ENCODE measurements around the gene TNKS1BP1. TPM values are rescaled to one million over a fixed set of nuclear protein-coding genes. Genes with fewer than 3 reads are reported as not detected.

TNKS1BP1 gene
- total RNA-seq, 2 experiments from 2014 or later = 4.4 to 5.8 TPM

DNA sequence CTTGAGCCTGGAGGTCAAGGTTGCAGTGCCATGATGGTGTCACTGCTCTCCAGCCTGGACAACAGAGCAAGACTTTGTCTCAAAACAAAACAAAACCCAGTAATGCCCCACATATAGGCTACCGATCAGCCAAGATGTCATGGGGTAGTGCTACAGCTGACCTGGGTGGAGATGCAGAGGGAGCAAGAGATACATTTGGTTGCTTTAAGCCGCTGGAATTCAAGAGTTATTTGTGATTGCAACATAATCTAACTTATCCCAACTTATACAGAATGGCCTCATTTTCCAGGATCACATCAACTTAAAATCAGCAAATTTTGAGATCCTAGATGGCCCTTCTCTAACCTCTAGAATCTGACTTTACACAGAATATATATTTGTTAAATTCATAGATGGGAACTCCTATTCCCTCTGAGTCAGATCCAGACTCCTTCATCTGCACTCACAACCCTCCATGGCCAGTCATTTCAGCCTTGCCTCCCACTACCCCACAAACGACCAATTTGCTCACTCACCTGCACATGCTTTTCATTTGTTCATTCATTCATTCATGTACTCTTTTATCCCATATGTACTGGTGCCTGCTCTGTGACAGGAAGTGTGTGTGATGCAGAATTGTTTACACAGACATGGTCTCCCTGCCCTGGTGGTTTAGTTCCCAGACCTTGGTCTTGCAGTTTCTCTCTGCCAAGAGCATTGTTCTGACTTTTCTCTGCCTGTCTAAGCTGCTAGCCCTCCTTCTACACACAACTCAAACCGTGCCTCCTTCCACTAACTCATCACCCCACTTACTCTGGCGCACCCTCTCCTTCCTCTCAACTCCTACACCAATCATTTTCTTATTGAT lies 63.6 kb downstream of the TNKS1BP1 start:
- Mint-ChIP-seq H3K36me3 (no peaks in the 10 kb centered on the region), H3K9me3 (ENCODE audit: low read depth) (no peaks in the 10 kb centered on the region), H3K27ac (no peak overlapping the region), H3K27me3 (peaks cover 10% of the 10 kb centered on the region), H3K4me3 (no peak overlapping the region), H3K4me1 (no peaks in the 10 kb centered on the region)
- ATAC-seq (no peak), DNase-seq (no peak)
- CTCF ChIA-PET = interaction anchor here (3.0 kb wide), 1 partner anchor 11 kb away, joined by 9 read pairs; no protein-coding TSS in a partner anchor

GRCh38 chr11:57256119-57256518 lies 68.6 kb downstream of the TNKS1BP1 start:
- Mint-ChIP-seq H3K36me3 (no peaks in the 10 kb centered on the region), H3K27ac (no peak overlapping the region), H3K27me3 (peaks cover 40% of the 10 kb centered on the region), H3K4me1 (no peaks in the 10 kb centered on the region), H3K9me3 (ENCODE audit: low read depth) (no peaks in the 10 kb centered on the region), H3K4me3 (no peak overlapping the region)
- DNase-seq (no peak), ATAC-seq (no peak)
- CTCF ChIA-PET = no interaction called here

DNA sequence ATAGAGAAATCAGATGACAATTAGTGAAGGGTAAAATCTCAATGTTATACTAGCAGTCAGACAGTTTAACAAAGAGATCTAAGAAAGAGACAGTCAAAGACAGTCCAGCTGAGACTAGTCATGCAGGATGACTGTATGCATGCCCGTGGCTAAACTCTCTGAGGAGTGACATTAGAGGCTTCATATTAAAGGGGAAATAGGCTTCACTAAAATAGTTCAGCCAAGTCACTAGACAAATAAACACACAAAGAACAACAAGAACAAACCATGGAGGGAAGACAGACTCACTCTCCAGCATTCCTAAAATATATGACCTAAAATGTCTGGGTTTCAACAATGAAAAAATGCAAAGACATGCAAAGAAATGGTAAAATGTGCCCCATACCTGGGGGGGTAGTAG lies 69.1 kb downstream of the TNKS1BP1 start:
- ATAC-seq (no peak), DNase-seq (no peak)
- Mint-ChIP-seq H3K4me3 (no peak overlapping the region), H3K36me3 (no peaks in the 10 kb centered on the region), H3K4me1 (no peaks in the 10 kb centered on the region), H3K9me3 (ENCODE audit: low read depth) (no peaks in the 10 kb centered on the region), H3K27me3 (peaks cover 43% of the 10 kb centered on the region), H3K27ac (no peak overlapping the region)
- CTCF ChIA-PET = no interaction called here

DNA sequence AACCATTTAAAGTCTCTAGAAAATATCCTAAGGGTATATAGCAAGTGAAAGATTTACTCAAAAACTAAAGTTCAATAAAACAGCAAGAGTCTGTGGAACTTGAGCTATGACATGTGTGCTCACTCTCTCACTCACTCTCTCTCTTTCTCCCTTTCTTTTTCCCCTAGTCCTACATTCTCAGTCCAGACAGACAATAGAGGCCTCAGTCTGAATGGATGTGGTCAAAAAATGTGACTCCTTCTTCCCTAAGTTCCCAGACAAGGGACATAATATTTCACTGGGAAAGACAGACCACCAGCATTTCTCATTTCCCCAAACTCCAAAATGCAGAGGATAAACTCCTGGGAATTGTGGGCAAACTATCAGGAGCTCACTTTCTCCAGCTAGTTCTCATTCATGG lies 70.1 kb downstream of the TNKS1BP1 start:
- CTCF ChIA-PET = interaction anchor here (1.6 kb wide), 1 partner anchor 414 kb away, joined by 4 read pairs; no protein-coding TSS in a partner anchor
- Mint-ChIP-seq H3K36me3 (no peaks in the 10 kb centered on the region), H3K27ac (no peak overlapping the region), H3K4me3 (no peak overlapping the region), H3K27me3 (peaks cover 43% of the 10 kb centered on the region), H3K4me1 (no peaks in the 10 kb centered on the region), H3K9me3 (ENCODE audit: low read depth) (no peaks in the 10 kb centered on the region)
- DNase-seq (no peak), ATAC-seq (no peak)

DNA sequence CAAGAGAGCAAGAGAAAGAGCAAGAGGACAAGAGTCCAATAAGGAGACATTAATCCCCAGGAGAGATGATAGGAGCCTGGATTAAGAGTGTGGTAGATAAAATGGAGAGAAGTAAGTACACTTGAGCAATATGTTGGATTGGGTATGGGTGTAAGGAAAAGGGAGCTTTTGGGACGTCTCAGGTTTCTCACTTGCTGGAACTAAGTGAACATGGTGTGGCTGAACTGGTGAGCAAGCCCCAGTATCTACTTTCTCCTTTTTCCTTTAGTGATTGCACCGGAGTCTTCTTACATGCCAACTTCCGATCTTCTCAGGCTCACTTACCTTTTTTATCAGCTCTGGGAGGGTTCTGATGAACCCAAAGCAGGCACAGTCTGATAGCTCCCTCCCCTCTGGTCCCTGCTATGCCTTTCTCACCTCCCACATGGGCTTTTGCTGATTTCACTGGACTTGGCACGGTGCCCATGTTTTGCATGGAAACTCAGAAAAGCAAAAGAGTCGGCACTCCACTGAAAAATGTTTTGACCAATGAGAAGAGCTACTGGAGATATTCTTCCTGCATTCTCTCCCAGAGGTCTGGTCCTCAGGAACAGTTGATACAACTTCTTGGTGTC lies 73.2 kb downstream of the TNKS1BP1 start:
- Mint-ChIP-seq H3K27ac (no peak overlapping the region), H3K27me3 (peaks cover 35% of the 10 kb centered on the region), H3K36me3 (no peaks in the 10 kb centered on the region), H3K4me3 (no peak overlapping the region), H3K4me1 (no peaks in the 10 kb centered on the region), H3K9me3 (ENCODE audit: low read depth) (no peaks in the 10 kb centered on the region)
- CTCF ChIA-PET = interaction anchor here (4.5 kb wide), 1 partner anchor 11 kb away, joined by 23 read pairs; no protein-coding TSS in a partner anchor
- ATAC-seq = no peak
- no peak for DNase-seq

- DNase-seq (no peak), ATAC-seq (no peak)
- Mint-ChIP-seq H3K36me3 (no peaks in the 10 kb centered on the region), H3K27ac (no peak overlapping the region), H3K4me3 (no peak overlapping the region), H3K27me3 (peaks cover 33% of the 10 kb centered on the region), H3K9me3 (ENCODE audit: low read depth) (no peaks in the 10 kb centered on the region), H3K4me1 (no peaks in the 10 kb centered on the region)
- CTCF ChIA-PET = interaction anchor here (1.1 to 4.5 kb wide), 9 partner anchors 8 to 409 kb away, joined by 3 to 48 read pairs (median 7); no protein-coding TSS in a partner anchor
These were observed 73.7 kb downstream of the TNKS1BP1 start for GRCh38 chr11:57251037-57251436.

Other genes starting within 250 kb of the TNKS1BP1 start
- not detected for gene LRRC55, start 143.0 kb downstream of the TNKS1BP1 start, total RNA-seq
- gene APLNR, start 87.7 kb downstream of the TNKS1BP1 start, total RNA-seq = not detected
- 100 to 1,000 TPM; 158 to 196 TPM for gene SSRP1, start 10.9 kb upstream of the TNKS1BP1 start, total RNA-seq
- gene P2RX3, start 13.4 kb upstream of the TNKS1BP1 start, total RNA-seq = not detected
- gene PRG3, start 56.2 kb upstream of the TNKS1BP1 start, total RNA-seq = not detected
- under 1 TPM; 0.59 to 0.79 TPM for gene PRG2, start 65.7 kb upstream of the TNKS1BP1 start, total RNA-seq
- gene SLC43A3, start 102.2 kb upstream of the TNKS1BP1 start, total RNA-seq = 100 to 1,000 TPM; 106 to 117 TPM
- not detected for gene RTN4RL2, start 135.6 kb upstream of the TNKS1BP1 start, total RNA-seq
- gene SLC43A1, start 190.8 kb upstream of the TNKS1BP1 start, total RNA-seq = 10 to 100 TPM; 24.6 to 25.8 TPM
- 10 to 100 TPM; 74.5 to 92.9 TPM for gene TIMM10, start 205.8 kb upstream of the TNKS1BP1 start, total RNA-seq
- gene SMTNL1, start 212.6 kb upstream of the TNKS1BP1 start, total RNA-seq = not detected
- 100 to 1,000 TPM; 245 to 317 TPM for gene UBE2L6, start 242.7 kb upstream of the TNKS1BP1 start, total RNA-seq